ENCODE results near the gene FKBP2. TPM values are rescaled to one million over a fixed set of nuclear protein-coding genes. Genes with fewer than 3 reads are reported as not detected.

The FKBP2 gene
- total RNA-seq, 1 donor from 2014 or later, result 52.8 TPM

- H3K4me3 Mint-ChIP-seq, result no peak overlapping the region
- peaks cover under 1% of the 10 kb centered on the region for H3K36me3 Mint-ChIP-seq
- DNase-seq (ENCODE audit: extremely low spot score, unreplicated experiment), result no peak
- peaks cover 3% of the 10 kb centered on the region for H3K4me1 Mint-ChIP-seq (ENCODE audit: unreplicated experiment)
- TF ChIP-seq, protein P1, sequence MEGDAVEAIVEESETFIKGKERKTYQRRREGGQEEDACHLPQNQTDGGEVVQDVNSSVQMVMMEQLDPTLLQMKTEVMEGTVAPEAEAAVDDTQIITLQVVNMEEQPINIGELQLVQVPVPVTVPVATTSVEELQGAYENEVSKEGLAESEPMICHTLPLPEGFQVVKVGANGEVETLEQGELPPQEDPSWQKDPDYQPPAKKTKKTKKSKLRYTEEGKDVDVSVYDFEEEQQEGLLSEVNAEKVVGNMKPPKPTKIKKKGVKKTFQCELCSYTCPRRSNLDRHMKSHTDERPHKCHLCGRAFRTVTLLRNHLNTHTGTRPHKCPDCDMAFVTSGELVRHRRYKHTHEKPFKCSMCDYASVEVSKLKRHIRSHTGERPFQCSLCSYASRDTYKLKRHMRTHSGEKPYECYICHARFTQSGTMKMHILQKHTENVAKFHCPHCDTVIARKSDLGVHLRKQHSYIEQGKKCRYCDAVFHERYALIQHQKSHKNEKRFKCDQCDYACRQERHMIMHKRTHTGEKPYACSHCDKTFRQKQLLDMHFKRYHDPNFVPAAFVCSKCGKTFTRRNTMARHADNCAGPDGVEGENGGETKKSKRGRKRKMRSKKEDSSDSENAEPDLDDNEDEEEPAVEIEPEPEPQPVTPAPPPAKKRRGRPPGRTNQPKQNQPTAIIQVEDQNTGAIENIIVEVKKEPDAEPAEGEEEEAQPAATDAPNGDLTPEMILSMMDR (conservative IDR thresholded peaks at IDR 0.05), result no peak
- no peaks in the 10 kb centered on the region for H3K9me3 Mint-ChIP-seq
- no peak overlapping the region for H3K27ac Mint-ChIP-seq
- H3K27me3 Mint-ChIP-seq, result no peaks in the 10 kb centered on the region
These were observed 20.6 kb upstream of the FKBP2 start for GRCh38 chr11:64220271-64220670.

- Mint-ChIP-seq H3K27me3 (no peaks in the 10 kb centered on the region), H3K4me3 (no peak overlapping the region), H3K4me1 (ENCODE audit: unreplicated experiment) (peaks cover 4% of the 10 kb centered on the region), H3K9me3 (no peaks in the 10 kb centered on the region), H3K36me3 (no peaks in the 10 kb centered on the region), H3K27ac (no peak overlapping the region)
- TF ChIP-seq, protein P1 (conservative IDR thresholded peaks at IDR 0.05), result no peak
- DNase-seq (ENCODE audit: extremely low spot score, unreplicated experiment), result no peak
These were observed 20.1 kb upstream of the FKBP2 start for GRCh38 chr11:64220798-64221197.

DNA sequence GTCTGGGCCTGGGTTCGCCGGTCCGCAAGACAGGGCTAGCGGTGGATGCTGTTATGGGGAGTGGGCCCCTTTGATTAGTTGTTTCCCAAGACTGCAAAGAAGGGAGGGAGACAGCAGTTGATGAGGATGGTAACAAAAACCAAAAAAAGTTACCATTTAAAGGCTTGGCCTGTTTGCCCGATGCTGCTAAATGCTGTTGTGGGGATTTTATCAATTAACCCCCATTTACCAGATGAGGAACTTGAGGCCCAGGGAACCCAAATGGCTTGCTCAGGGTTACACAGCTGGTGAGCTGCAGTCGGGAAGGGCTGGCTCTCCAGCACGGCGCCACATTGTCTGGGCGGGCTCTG is 18.3 kb upstream of the FKBP2 start:
- H3K36me3 Mint-ChIP-seq, result no peaks in the 10 kb centered on the region
- TF ChIP-seq, protein P1 (conservative IDR thresholded peaks at IDR 0.05), result no peak

GRCh38 chr11:64223001-64223651 is 17.8 kb upstream of the FKBP2 start:
- Mint-ChIP-seq H3K4me1 (ENCODE audit: unreplicated experiment) (peaks cover 4% of the 10 kb centered on the region), H3K36me3 (no peaks in the 10 kb centered on the region), H3K9me3 (no peaks in the 10 kb centered on the region), H3K4me3 (no peak overlapping the region), H3K27me3 (no peaks in the 10 kb centered on the region), H3K27ac (no peak overlapping the region)
- DNase-seq (ENCODE audit: extremely low spot score, unreplicated experiment), result no peak
- TF ChIP-seq, protein P1 (conservative IDR thresholded peaks at IDR 0.05), result no peak

More for the DNA sequence above, 18.3 kb upstream of the FKBP2 start:
- H3K27ac Mint-ChIP-seq, result no peak overlapping the region
- H3K4me1 Mint-ChIP-seq (ENCODE audit: unreplicated experiment), result peaks cover 4% of the 10 kb centered on the region
- DNase-seq (ENCODE audit: extremely low spot score, unreplicated experiment), result no peak
- no peak overlapping the region for H3K4me3 Mint-ChIP-seq
- H3K27me3 Mint-ChIP-seq, result no peaks in the 10 kb centered on the region
- no peaks in the 10 kb centered on the region for H3K9me3 Mint-ChIP-seq

GRCh38 chr11:64224151-64224890 is 16.6 kb upstream of the FKBP2 start:
- peaks cover 4% of the 10 kb centered on the region for H3K4me1 Mint-ChIP-seq (ENCODE audit: unreplicated experiment)
- no peaks in the 10 kb centered on the region for H3K9me3 Mint-ChIP-seq
- no peaks in the 10 kb centered on the region for H3K36me3 Mint-ChIP-seq
- TF ChIP-seq, protein P1 (conservative IDR thresholded peaks at IDR 0.05), result no peak
- H3K27me3 Mint-ChIP-seq, result no peaks in the 10 kb centered on the region
- peak overlapping the region; percentile 90 for H3K4me3 Mint-ChIP-seq
- no peak overlapping the region for H3K27ac Mint-ChIP-seq
- no peak for DNase-seq (ENCODE audit: extremely low spot score, unreplicated experiment)
